Glutamatergic neuron (in vitro differentiated cells): ENCODE results near the gene P3H4. TPM values are rescaled to one million over a fixed set of nuclear protein-coding genes. Genes with fewer than 3 reads are reported as not detected.
"Not testable (repeated sequence)": the region's sequence is repeated elsewhere in the genome, so short reads cannot be mapped to it uniquely, and the experiment has no call there.

Experiments
- DNase-seq: peaks from one replicate; pipeline ENCODE4 v3.0.0; 2022
- H3K27ac Mint-ChIP-seq: one replicate; pipeline ENCODE4 v1.8.0; 2020; ENCODE audit warnings: mild to moderate bottlenecking, mixed read lengths, inconsistent platforms; ENCODE audit not compliant: unreplicated experiment
- H3K27me3 Mint-ChIP-seq: one replicate; pipeline ENCODE4 v1.8.0; 2020; ENCODE audit warnings: mild to moderate bottlenecking, moderate library complexity, mixed read lengths, inconsistent platforms; ENCODE audit not compliant: unreplicated experiment
- H3K36me3 Mint-ChIP-seq: one replicate; pipeline ENCODE4 v1.8.0; 2020; ENCODE audit warnings: mild to moderate bottlenecking, mixed read lengths, inconsistent platforms; ENCODE audit not compliant: unreplicated experiment
- H3K4me1 Mint-ChIP-seq: one replicate; pipeline ENCODE4 v1.8.0; 2020; ENCODE audit warnings: mild to moderate bottlenecking, low read depth, mixed read lengths, inconsistent platforms; ENCODE audit not compliant: unreplicated experiment
- H3K4me3 Mint-ChIP-seq: one replicate; pipeline ENCODE4 v1.8.0; 2020; ENCODE audit warnings: mild to moderate bottlenecking, mixed read lengths, inconsistent platforms; ENCODE audit not compliant: unreplicated experiment
- H3K9me3 Mint-ChIP-seq: one replicate; pipeline ENCODE4 v1.8.0; 2020; ENCODE audit warnings: mild to moderate bottlenecking, moderate library complexity, mixed read lengths, inconsistent platforms; ENCODE audit not compliant: unreplicated experiment
- CTCF ChIP-seq: fragments of 200-600 bp; sonication (generic); IDR thresholded peaks from one replicate; pipeline ENCODE4 v1.5.0; 2021; ENCODE audit not compliant: partially characterized antibody, unreplicated experiment
- total RNA-seq: library from RNA; stranded (reverse); fragmentation: NEBNext Ultra II Directional; extraction: Animal tissue kit (Norgen Biotek cat#: 25700); gene quantifications from one replicate; pipeline ENCODE4 v1.2.1, GENCODE V29; 2021; ENCODE audit not compliant: unreplicated experiment

P3H4 gene
- total RNA-seq, 1 donor from 2014 or later = 5.6 TPM

GRCh38 chr17:41844971-41845370 lies 33.2 kb upstream of the P3H4 start:
- DNase-seq = no peak
- Mint-ChIP-seq H3K36me3 (no peaks in the 10 kb centered on the region), H3K4me3 (no peak overlapping the region), H3K27ac (no peak overlapping the region), H3K27me3 (peaks cover 2% of the 10 kb centered on the region), H3K4me1 (peaks cover 1% of the 10 kb centered on the region), H3K9me3 (no peaks in the 10 kb centered on the region)
- TF ChIP-seq CTCF = no peak

GRCh38 chr17:41840781-41841180 lies 29.0 kb upstream of the P3H4 start:
- H3K36me3 Mint-ChIP-seq, H3K4me1 Mint-ChIP-seq, H3K27me3 Mint-ChIP-seq, H3K4me3 Mint-ChIP-seq, H3K9me3 Mint-ChIP-seq, H3K27ac Mint-ChIP-seq, DNase-seq: not testable (repeated sequence)

GRCh38 chr17:41839448-41839847 lies 27.7 kb upstream of the P3H4 start:
- not testable (repeated sequence) for H3K4me3 Mint-ChIP-seq, DNase-seq, H3K27ac Mint-ChIP-seq, H3K27me3 Mint-ChIP-seq, H3K4me1 Mint-ChIP-seq, H3K36me3 Mint-ChIP-seq, H3K9me3 Mint-ChIP-seq

GRCh38 chr17:41837761-41838538 lies 26.2 kb upstream of the P3H4 start, which contains the start of gene KLHL10:
TSS of gene KLHL10 (plus strand) at chr17:41837825. CDS start at chr17:41837933, 108 bp downstream.
- peak within 1 kb of the TSS; percentile 81 for H3K4me3 Mint-ChIP-seq
- DNase-seq = no peak
- peaks cover 3% of the 10 kb centered on the region for H3K9me3 Mint-ChIP-seq
- no peaks in the 10 kb centered on the region for H3K36me3 Mint-ChIP-seq
- H3K27ac Mint-ChIP-seq = no peak within 1 kb of the TSS
- H3K4me1 Mint-ChIP-seq = peaks cover 6% of the 10 kb centered on the region
- no peaks in the 10 kb centered on the region for H3K27me3 Mint-ChIP-seq
- no peak for TF ChIP-seq CTCF

GRCh38 chr17:41836550-41837196 lies 24.9 kb upstream of the P3H4 start:
- Mint-ChIP-seq H3K27me3 (no peaks in the 10 kb centered on the region), H3K27ac (no peak overlapping the region), H3K9me3 (peaks cover 3% of the 10 kb centered on the region), H3K4me1 (peaks cover 6% of the 10 kb centered on the region), H3K36me3 (no peaks in the 10 kb centered on the region), H3K4me3 (peak overlapping the region; percentile 81)
- no peak for DNase-seq
- TF ChIP-seq CTCF = no peak
